ENCODE data around the gene SGPP1.

SGPP1 gene

DNA sequence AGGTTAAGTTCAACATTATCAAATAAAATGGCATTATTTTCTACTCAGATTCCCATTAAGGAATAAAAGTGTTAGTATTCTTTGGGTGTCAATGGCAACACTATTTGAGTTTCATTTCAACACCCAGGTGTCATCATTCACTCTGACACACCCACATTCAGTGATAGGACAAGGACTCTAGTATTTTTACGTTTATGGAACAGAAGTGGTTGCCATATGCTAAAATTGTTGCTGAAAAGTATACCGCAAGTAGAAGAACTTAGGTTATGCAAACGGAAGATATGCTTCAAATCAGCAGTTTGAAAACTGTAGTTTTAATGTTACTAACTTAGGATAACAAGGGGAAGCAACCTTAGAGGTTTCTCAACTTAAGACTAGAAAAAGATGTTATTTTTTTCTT lies 20.0 kb upstream of the SGPP1 start:
- no peak for TF ChIP-seq POLR2A (IDR thresholded peaks at IDR 0.05; ENCODE audit: low read depth, low read length)
- FAIRE-seq = no peak
- DNase-seq (ENCODE audit: insufficient read length, low spot score) = no peak

DNA sequence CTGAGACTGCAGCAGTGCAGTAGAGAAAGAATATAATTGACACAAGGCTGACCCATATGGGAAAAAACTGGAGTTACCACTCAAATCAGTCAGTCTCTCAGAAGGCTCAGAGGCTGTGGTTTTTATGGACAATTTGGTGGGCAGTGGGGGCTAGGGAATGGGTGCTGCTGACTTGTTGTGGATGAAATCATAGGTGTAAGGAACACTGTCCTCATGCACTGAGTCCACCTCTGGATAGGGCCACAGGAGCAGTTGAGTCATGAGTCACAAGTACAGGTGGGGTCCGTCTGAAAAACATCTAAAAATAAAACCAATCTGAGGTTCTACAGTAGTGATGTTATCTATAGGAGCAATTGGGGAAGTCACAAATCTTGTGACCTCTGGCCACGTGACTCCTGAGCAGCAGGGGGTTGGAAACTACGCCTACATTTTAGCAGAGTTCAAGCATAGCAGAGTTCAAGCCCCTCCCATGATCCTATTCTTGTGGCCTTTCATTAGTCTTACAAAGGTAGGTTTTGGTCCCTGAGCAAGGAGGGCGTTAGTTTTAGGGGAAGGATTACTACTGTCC lies 18.1 kb upstream of the SGPP1 start:
- FAIRE-seq = peak; percentile 41
- DNase-seq (ENCODE audit: insufficient read length, low spot score) = no peak
- no peak for TF ChIP-seq POLR2A (IDR thresholded peaks at IDR 0.05; ENCODE audit: low read depth, low read length)

DNA sequence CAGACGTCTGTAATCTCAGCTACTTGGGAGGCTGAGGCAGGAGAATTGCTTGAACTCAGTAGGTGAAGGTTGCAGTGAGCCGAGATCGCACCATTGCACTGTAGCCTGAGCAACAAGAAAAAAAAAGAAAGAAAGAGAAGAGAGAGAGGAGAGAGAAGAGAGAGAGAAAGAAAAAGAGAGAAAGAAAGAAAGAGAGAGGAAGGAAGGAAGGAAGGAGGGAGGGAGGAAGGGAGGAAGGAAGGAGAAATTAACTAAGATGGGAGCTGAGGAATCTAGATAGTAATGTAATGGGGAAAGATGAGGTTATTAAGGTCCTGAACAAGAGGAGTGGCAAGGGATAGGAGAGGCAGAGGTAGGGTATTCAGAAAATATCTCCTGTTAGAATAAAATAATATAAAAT lies 17.4 kb upstream of the SGPP1 start:
- DNase-seq (ENCODE audit: insufficient read length, low spot score) (no peak), FAIRE-seq (no peak)
- no peak for TF ChIP-seq POLR2A (IDR thresholded peaks at IDR 0.05; ENCODE audit: low read depth, low read length)

DNA sequence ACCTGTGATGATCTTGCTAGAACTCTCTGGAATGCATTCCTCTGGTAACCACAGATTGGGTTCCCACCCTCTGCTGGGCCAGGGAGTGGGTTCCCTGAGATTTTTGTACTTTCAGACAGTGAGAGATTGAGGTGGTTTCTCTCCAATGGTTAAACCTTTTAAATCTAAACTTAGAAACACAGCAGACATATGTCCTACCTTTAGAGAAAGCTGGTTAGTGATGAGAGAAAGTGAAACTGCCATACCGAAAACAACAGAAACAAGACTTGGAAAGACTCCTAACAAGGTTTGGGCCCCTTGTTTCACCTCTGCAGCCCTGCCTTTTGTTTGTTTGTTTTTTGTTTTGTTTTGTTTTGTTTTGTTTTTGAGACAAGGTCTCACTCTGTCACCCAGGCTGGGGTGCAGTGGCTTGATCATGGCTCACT lies 9.7 kb upstream of the SGPP1 start:
- FAIRE-seq = no peak
- DNase-seq (ENCODE audit: insufficient read length, low spot score) = no peak
- no peak for TF ChIP-seq POLR2A (IDR thresholded peaks at IDR 0.05; ENCODE audit: low read depth, low read length)

DNA sequence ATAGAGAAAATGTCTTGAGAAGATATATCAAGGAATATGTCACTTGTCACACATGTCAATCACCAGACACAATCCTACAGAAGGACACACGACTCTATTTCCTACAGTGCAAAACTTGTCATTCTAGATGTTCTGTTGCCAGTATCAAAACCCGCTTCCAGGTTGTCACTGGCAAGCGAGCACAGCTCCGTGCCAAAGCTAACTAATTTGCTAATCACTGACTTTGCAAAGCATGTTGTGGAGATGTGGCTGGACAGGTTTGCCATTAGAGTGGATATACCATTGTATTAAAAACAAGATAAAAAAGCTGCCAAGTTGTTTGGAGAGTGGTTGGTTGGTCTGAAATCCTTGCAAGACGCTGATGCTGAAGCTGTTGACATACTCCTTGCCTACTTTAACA lies 7.9 kb upstream of the SGPP1 start:
- DNase-seq (ENCODE audit: insufficient read length, low spot score) (no peak), FAIRE-seq (no peak)
- TF ChIP-seq POLR2A (IDR thresholded peaks at IDR 0.05; ENCODE audit: low read depth, low read length) = no peak

DNA sequence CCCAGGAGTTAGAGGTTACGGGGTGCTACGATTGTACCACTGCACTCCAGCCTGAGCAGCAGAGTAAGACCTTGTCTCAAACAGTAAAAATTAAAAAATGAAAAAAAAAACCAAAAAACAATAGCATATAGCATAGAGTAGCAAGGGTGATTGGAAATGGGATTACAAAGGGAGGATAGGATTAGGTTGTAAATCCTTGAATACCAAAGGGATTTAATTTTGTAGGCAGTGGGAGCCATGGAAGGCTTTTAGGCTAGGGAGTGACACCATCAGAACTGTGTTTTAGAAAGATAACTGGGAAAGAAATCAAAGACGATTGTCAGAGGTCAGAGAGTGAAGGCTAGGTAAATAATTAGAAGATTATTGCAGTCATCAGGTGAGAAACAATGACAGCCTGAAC lies 2.8 kb upstream of the SGPP1 start:
- no peak for TF ChIP-seq POLR2A (IDR thresholded peaks at IDR 0.05; ENCODE audit: low read depth, low read length)
- no peak for FAIRE-seq
- no peak for DNase-seq (ENCODE audit: insufficient read length, low spot score)

DNA sequence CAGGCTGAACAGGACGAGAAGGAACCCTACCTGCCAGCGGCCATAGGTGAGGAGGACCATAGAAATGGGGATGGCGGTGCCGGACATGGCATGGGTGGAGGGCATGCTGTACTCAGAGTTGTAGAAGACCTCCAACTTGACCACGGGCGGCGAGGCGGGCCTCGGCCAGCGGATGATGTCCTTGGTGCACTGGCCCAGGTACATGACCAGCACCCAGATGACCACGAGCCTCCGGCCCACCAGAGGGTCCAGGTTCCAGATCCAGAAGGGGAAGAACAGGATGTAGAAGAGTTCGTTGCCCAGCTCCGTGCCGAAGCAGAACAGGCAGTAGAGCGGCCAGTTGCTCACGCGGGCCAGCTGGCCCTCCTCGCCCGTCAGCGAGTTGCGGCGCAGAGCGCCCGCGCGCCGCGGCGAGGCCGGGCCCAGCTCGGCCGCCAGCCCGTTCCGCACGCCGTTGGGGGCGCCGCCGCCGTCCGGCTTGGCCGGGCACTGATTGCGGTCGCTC lies 582 bp downstream of the SGPP1 start:
- FAIRE-seq (peak; percentile 33), DNase-seq (ENCODE audit: insufficient read length, low spot score) (peak; percentile 42)
- TF ChIP-seq POLR2A (IDR thresholded peaks at IDR 0.05; ENCODE audit: low read depth, low read length) = 0 out of 2 replicates have a peak, but pooled peaks have one; percentile 5

DNA sequence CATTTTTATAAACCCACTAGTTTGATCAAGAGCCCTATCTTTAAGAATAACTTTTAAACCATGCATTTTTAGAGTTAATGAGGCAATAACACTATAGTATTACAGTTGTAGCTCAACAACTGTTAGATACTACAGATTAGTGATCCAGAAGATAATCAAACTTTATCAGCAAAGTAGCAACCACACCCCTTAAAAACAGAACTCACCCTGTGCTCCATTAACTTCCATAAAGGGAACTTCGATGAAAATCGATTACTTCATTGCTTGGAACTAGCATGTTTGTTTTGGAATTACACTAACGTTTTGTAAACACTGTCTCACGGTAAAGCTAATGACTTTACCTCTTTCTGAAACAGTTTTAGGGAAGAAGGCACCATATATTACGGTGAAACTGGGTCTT lies 1.4 kb downstream of the SGPP1 start:
- FAIRE-seq (peak; percentile 71), DNase-seq (ENCODE audit: insufficient read length, low spot score) (no peak)
- TF ChIP-seq POLR2A (IDR thresholded peaks at IDR 0.05; ENCODE audit: low read depth, low read length) = no peak

DNA sequence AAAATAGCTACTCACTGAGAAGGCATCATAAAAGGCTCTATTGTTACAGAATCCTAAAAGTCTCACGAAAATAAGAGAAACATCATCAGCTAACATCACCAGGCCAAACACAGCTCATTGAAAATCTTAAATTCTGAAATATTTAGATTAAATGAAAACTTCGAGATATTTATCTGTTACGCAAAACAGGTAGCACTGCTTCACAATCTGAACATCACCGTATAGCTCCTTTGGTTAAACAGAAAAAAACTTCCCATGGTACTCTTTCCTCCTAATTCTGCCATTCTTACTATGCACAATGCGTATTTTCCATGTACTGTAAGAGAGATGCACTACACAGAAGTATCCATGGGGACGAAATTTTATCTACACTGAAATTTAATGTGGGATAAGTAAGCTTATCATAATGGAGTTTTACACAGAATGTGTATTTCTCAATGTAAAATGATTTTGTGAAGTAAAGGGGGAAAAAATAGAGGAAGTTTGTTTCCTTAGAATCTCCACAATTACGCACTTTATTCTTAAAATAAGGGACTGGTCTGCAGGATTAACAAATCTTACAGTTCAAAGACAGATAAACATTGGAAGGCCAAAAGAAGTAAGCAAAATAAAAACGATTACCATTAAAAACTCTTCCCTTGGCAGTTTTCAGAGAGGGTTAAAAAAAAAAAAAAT lies 1.9 kb downstream of the SGPP1 start:
- TF ChIP-seq POLR2A (IDR thresholded peaks at IDR 0.05; ENCODE audit: low read depth, low read length) = no peak
- FAIRE-seq = peak; percentile 41
- DNase-seq (ENCODE audit: insufficient read length, low spot score) = no peak

DNA sequence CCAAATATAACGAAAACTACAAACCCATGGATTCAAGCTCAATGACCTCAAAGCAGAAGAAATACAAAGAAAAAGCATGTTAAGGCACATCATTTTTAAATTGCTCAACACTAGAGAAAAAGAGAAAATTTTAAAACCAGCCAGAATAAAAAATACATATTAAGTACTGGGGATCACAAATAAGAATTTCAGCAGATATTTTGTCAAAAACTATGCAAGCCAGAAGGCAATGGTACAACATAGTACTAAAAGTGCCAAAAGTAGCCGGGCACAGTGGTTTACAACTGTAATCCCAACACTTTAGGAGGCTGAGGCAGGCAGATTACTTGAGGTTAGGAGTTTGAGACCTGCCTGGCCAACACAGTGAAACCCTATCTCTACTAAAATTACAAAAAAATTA lies 10.2 kb downstream of the SGPP1 start:
- DNase-seq (ENCODE audit: insufficient read length, low spot score) = no peak
- peak; percentile 53 for FAIRE-seq
- TF ChIP-seq POLR2A (IDR thresholded peaks at IDR 0.05; ENCODE audit: low read depth, low read length) = no peak

DNA sequence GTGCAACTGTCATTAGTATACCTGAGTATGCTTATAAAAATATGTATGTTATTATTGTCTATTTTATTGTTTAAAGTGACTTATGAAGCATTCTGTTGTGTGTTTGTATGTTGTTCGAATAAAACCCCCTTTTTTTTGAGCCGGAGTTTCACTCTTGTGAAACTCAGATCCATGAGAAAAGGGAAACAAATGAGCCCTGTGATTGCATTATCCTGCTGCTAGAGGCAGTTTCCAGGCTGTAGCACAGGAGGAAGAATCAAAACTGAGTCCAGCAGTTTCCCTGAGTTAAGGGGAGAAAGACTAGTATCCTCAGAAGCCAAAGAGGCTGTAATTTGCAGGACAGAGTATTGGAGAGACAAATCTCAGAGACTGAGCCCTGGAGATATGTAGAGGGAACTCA lies 12.5 kb downstream of the SGPP1 start:
- TF ChIP-seq POLR2A (IDR thresholded peaks at IDR 0.05; ENCODE audit: low read depth, low read length) = no peak
- FAIRE-seq = no peak
- no peak for DNase-seq (ENCODE audit: insufficient read length, low spot score)

DNA sequence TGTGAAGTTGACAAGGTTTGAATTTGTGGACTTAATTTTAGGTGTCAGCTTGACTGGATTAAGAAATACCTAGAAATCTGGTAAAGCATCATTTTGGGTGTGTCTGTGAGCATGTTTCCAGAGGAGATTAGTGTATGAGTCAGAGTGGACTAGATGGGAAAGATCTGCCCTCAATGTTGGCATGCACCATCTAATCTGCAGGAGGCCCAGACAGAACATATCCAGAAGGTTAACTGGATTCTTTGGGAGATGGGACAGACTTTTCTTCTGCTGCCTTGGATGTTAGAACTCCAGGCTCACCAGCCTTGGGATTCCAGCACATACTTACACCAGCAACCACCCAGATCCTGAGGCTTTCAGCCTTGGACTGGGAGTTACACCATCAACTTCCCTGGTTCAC lies 14.1 kb downstream of the SGPP1 start:
- FAIRE-seq (peak; percentile 98), DNase-seq (ENCODE audit: insufficient read length, low spot score) (peak; percentile 12)
- no peak for TF ChIP-seq POLR2A (IDR thresholded peaks at IDR 0.05; ENCODE audit: low read depth, low read length)

DNA sequence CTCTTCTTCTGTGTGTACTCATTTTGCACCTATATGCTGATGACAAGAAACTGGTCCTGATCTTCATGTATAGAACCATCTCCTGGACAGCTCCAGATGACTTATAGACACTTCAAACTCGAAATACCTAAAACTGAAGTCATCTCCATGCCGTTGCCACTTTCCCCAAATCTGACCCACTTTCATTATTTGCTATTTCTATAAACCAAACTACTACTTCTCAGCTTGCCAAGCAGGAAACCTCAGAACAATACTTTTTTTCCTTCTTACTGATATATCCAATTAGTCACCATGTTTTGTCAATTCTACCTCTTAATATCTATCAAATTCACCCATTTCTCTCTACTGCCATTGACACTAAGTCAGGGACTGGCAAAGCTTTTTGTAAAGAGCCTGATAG lies 14.8 kb downstream of the SGPP1 start:
- FAIRE-seq (peak; percentile 61), DNase-seq (ENCODE audit: insufficient read length, low spot score) (no peak)
- TF ChIP-seq POLR2A (IDR thresholded peaks at IDR 0.05; ENCODE audit: low read depth, low read length) = no peak

DNA sequence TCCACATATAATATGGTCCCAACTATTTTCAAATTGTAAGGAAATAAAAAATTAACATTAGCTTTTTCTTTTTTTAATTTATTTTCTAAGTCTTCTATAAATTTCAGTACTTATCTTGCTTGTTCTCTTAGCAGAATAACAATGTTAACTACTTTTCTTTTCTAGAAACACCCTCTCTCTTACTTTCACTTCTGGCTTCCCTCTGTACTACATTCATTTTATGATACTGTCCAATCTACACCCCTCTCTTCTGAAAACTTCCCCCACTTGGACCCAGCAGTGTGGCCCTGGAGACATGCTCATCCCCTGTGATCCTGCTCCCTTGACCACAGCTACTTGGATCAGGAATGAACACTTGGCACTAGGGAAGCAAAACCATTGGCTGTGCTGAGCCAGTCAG lies 15.7 kb downstream of the SGPP1 start:
- FAIRE-seq (no peak), DNase-seq (ENCODE audit: insufficient read length, low spot score) (no peak)
- no peak for TF ChIP-seq POLR2A (IDR thresholded peaks at IDR 0.05; ENCODE audit: low read depth, low read length)

DNA sequence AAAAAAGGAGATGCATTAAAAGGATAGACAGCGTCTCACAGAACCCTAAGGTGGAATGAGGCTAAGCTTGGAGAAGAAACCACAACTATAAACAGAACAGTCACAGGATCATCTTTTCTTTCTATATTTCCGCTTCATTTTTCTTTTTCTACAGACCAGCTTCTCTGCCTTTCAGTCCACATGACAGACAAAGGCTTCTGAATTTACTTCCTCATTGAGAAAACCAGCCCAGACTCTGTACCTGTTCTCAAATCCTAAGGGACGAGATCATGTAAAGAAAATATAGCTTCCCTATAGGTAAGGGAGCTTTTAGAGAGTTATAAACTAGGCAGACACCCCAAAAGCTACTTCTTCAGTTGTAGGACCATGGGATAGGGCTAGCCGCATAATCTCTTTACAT lies 17.4 kb downstream of the SGPP1 start:
- no peak for DNase-seq (ENCODE audit: insufficient read length, low spot score)
- FAIRE-seq = no peak
- no peak for TF ChIP-seq POLR2A (IDR thresholded peaks at IDR 0.05; ENCODE audit: low read depth, low read length)

All from H54 (cell line).